HCT116 (cell line): ENCODE data around the gene DNAJC18. TPM values are rescaled to one million over a fixed set of nuclear protein-coding genes. Genes with fewer than 3 reads are reported as not detected.

Experiments used
- ATAC-seq: fragments of 200-7000 bp; cut with Tn5 transposase; 2 replicates; pipeline ENCODE4 v1.9.1; 2020; ENCODE audit warnings: mild to moderate bottlenecking, moderate library complexity
- BruUV-seq: library from RNA; stranded (reverse); fragments of 400-500 nt; replicated peaks from 2 replicates; lab custom pipeline; 2021; lab: Mats Ljungman, UMichigan
- CTCF ChIA-PET: fragments of 300-600 bp; sonication (Branson Sonifier 250); formaldehyde crosslinking; loops from one replicate; lab custom pipeline; 2021; ENCODE audit warnings: antibody characterized with exemption; lab: Charles Lee
- POLR2A ChIA-PET: fragments of 300-600, 350-600 bp; sonication (Branson Sonifier 250); formaldehyde crosslinking; loops from one replicate; lab custom pipeline; 2021; ENCODE audit warnings: antibody characterized with exemption; lab: Charles Lee
- RAD21 ChIA-PET, 2 experiments: fragments of 300-600 bp; sonication (Branson Sonifier 250); formaldehyde crosslinking; loops; one replicate each; lab custom pipeline; 2023; ENCODE audit warnings: low total read pairs in 2 of 2; ENCODE audit not compliant: uncharacterized antibody in 2 of 2, unreplicated experiment in 2 of 2, low non-redundant PET in 1 of 2; lab: Charles Lee
- DNase-seq: peaks from one replicate; pipeline ENCODE4 v3.0.0-alpha.2; 2010; ENCODE audit warnings: low read depth, low spot score
- H2AFZ ChIP-seq: fragments of 200-600 bp; shearing (Covaris generic), sonication (generic); 2 replicates; pipeline ENCODE4 v1.6.1; 2017; ENCODE audit warnings: low read depth, mixed run types, mixed read lengths, antibody characterized with exemption, low read length; ENCODE audit not compliant: poor library complexity, severe bottlenecking
- H3K27ac ChIP-seq: 2 replicates; pipeline ENCODE4 v1.5.1; 2012; ENCODE audit warnings: low read depth, low read length
- H3K27me3 ChIP-seq: fragments of 200-600 bp; sonication (generic); 2 replicates; pipeline ENCODE4 v1.6.1; 2016; ENCODE audit warnings: mixed run types, low read length, mixed read lengths; ENCODE audit not compliant: insufficient read depth
- H3K36me3 ChIP-seq, 2 experiments: fragments of 200-500 bp in 1 of 2; fragments of 200-600 bp in 1 of 2; sonication (Bioruptor generic) in 1 of 2; sonication (generic) in 1 of 2; 2 replicates each; pipeline versions ENCODE4 v1.5.1 to v1.6.1; 2014 to 2016; ENCODE audit warnings: low read length in 2 of 2, inconsistent platforms in 1 of 2, mixed read lengths in 1 of 2, mixed run types in 1 of 2; ENCODE audit not compliant: insufficient read depth in 2 of 2, control insufficient read depth in 1 of 2
- H3K4me1 ChIP-seq, 2 experiments: fragments of 200-600 bp in 1 of 2; sonication (generic) in 1 of 2; 2 replicates each; pipeline versions ENCODE4 v1.5.1 to v1.6.1; 2012 to 2017; ENCODE audit warnings: low read length in 2 of 2, inconsistent platforms in 1 of 2, mild to moderate bottlenecking in 1 of 2, mixed read lengths in 1 of 2, mixed run types in 1 of 2, moderate library complexity in 1 of 2; ENCODE audit not compliant: insufficient read depth in 2 of 2, control insufficient read depth in 1 of 2
- H3K4me2 ChIP-seq: fragments of 200-600 bp; sonication (generic); 2 replicates; pipeline ENCODE4 v1.6.1; 2017; ENCODE audit warnings: mixed run types, low read length, mixed read lengths
- H3K4me3 ChIP-seq, 2 experiments: fragments of 200-600 bp in 1 of 2; sonication (generic) in 1 of 2; replicated peaks in 1 of 2; 2 replicates each; pipeline ENCODE4 v1.5.1; 2011 to 2016; ENCODE audit warnings: low read length in 2 of 2, control low read depth in 1 of 2, low read depth in 1 of 2, mild to moderate bottlenecking in 1 of 2, mixed read lengths in 1 of 2, mixed run types in 1 of 2
- H3K79me2 ChIP-seq: fragments of 200-600 bp; sonication (generic); 2 replicates; pipeline ENCODE4 v1.6.1; 2017; ENCODE audit warnings: mild to moderate bottlenecking, mixed run types, low read length, moderate library complexity, mixed read lengths; ENCODE audit not compliant: insufficient read depth
- H3K9ac ChIP-seq: fragments of 200-600 bp; sonication (generic); 2 replicates; pipeline ENCODE4 v1.6.1; 2016; ENCODE audit warnings: low read length, mixed read lengths
- H3K9me2 ChIP-seq: fragments of 200-600 bp; sonication (generic), shearing (Covaris generic); 2 replicates; pipeline ENCODE4 v1.6.1; 2017; ENCODE audit warnings: mixed run types, mild to moderate bottlenecking, moderate library complexity; ENCODE audit not compliant: insufficient read depth
- H3K9me3 ChIP-seq, 2 experiments: fragments of 200-500 bp in 1 of 2; fragments of 200-600 bp in 1 of 2; sonication (Bioruptor generic) in 1 of 2; sonication (generic) in 1 of 2; 2 replicates each; pipeline ENCODE4 v1.6.1; 2014 to 2017; ENCODE audit warnings: low read length in 2 of 2, mixed read lengths in 2 of 2, inconsistent platforms in 1 of 2, low read depth in 1 of 2, mild to moderate bottlenecking in 1 of 2, mixed run types in 1 of 2, moderate library complexity in 1 of 2; ENCODE audit not compliant: control insufficient read depth in 1 of 2, insufficient read depth in 1 of 2
- H4K20me1 ChIP-seq: fragments of 200-600 bp; sonication (generic), shearing (Covaris generic); 2 replicates; pipeline ENCODE4 v1.6.1; 2017; ENCODE audit warnings: mixed run types, mild to moderate bottlenecking, moderate library complexity; ENCODE audit not compliant: insufficient read depth
- EZH2 ChIP-seq: fragments of 200-600 bp; sonication (generic); IDR thresholded peaks from 2 replicates; pipeline ENCODE4 v1.6.1; 2017; ENCODE audit warnings: antibody characterized with exemption, mixed run types
- FOSL1 ChIP-seq: IDR thresholded peaks from 2 replicates; pipeline ENCODE4 v1.6.1; 2012; ENCODE audit warnings: low read depth
- JUND ChIP-seq: IDR thresholded peaks from 2 replicates; pipeline ENCODE4 v1.6.1; 2012
- ZFX ChIP-seq: fragments of 450-650 bp; IDR thresholded peaks from 2 replicates; pipeline ENCODE4 v1.6.1; 2017
- ZNF274 ChIP-seq: fragments of 200-500 bp; sonication (Bioruptor generic); IDR thresholded peaks from 2 replicates; pipeline ENCODE4 v1.6.1; 2014; ENCODE audit warnings: mild to moderate bottlenecking, low read depth, low read length, inconsistent platforms
- intact Hi-C: fragments of 100-400 bp; cut with micrococcal nuclease; formaldehyde crosslinking; loops from 2 replicates; pipeline ENCODE4 v1.10.0; 2022
- total RNA-seq: library from RNA; stranded (reverse); gene quantifications from one replicate; pipeline ENCODE4 v1.2.1, GENCODE V29; 2021; ENCODE audit not compliant: unreplicated experiment

The DNAJC18 gene
- total RNA-seq, 1 experiment from 2014 or later = 5.7 TPM

GRCh38 chr5:139394123-139394653 is 45.1 kb downstream of the DNAJC18 start:
- POLR2A ChIA-PET = no interaction called here

GRCh38 chr5:139393497-139394122 is 45.7 kb downstream of the DNAJC18 start:
- ATAC-seq (no peak), DNase-seq (no peak)
- ChIA-PET RAD21 (no interaction called here), POLR2A (no interaction called here), CTCF (interaction anchor here (0.8 to 3.2 kb wide), 2 partner anchors 9 to 10 kb away, joined by 4 to 10 read pairs; partner anchors contain the start of gene SPATA24)
- no peaks in the 10 kb centered on the region for H3K27me3 ChIP-seq
- intact Hi-C loops = loop anchor here (2.0 to 5.0 kb wide), 3 partner anchors 101 to 816 kb away; partner anchors contain the start of genes HSPA9 and MATR3
- H3K79me2 ChIP-seq = peaks cover 8% of the 10 kb centered on the region; the same call in 1 of the 2 replicates
- TF ChIP-seq FOSL1 (no peak), ZFX (no peak), EZH2 (no peak)
- H4K20me1 ChIP-seq = no peaks in the 10 kb centered on the region
- H3K4me3 ChIP-seq = peak overlapping the region; percentile 65 to 79
- peak overlapping the region; percentile 87 for H3K4me2 ChIP-seq
- H2AFZ ChIP-seq = no peak overlapping the region
- peak overlapping the region; percentile 89 for H3K9ac ChIP-seq
- H3K9me3 ChIP-seq = no peaks in the 10 kb centered on the region
- H3K36me3 ChIP-seq = no peaks in the 10 kb centered on the region
- no TSS peak for BruUV-seq
- H3K4me1 ChIP-seq = peaks cover 15 to 52% of the 10 kb centered on the region in 2 experiments
- no peaks in the 10 kb centered on the region for H3K9me2 ChIP-seq
- H3K27ac ChIP-seq = peak overlapping the region; percentile 82

More at GRCh38 chr5:139394123-139394653, 45.1 kb downstream of the DNAJC18 start:
- Histone ChIP-seq H3K27ac (peak overlapping the region; percentile 82; the same call in 1 of the 2 replicates), H3K36me3 (no peaks in the 10 kb centered on the region), H3K9me3 (no peaks in the 10 kb centered on the region), H2AFZ (no peak overlapping the region), H3K4me2 (0 out of 2 replicates have a peak overlapping the region, but pooled peaks have one; percentile 87)
- ATAC-seq = no peak
- RAD21 ChIA-PET = no interaction called here
- intact Hi-C loops = loop anchor here (5.0 kb wide), 1 partner anchor 817 kb away; the partner anchor contains the start of gene HSPA9
- no peak for TF ChIP-seq JUND
- no peak for TF ChIP-seq ZNF274
- TF ChIP-seq, all 23 proteins: peak for 0
- H3K4me3 ChIP-seq = no peak overlapping the region
- BruUV-seq = no TSS peak
- H3K9me2 ChIP-seq = no peaks in the 10 kb centered on the region
- H3K4me1 ChIP-seq = peaks cover 15 to 52% of the 10 kb centered on the region in 2 experiments
- H3K9ac ChIP-seq = no peak overlapping the region
- peaks cover 8% of the 10 kb centered on the region; the same call in 1 of the 2 replicates for H3K79me2 ChIP-seq
- no peaks in the 10 kb centered on the region for H3K27me3 ChIP-seq
- CTCF ChIA-PET = no interaction called here
- no peaks in the 10 kb centered on the region for H4K20me1 ChIP-seq
- DNase-seq = no peak
